Myocyte (in vitro differentiated cells): Measurements from ENCODE around the gene FAM114A1. TPM values are rescaled to one million over a fixed set of nuclear protein-coding genes. Genes with fewer than 3 reads are reported as not detected.
"Not testable (repeated sequence)": the region's sequence is repeated elsewhere in the genome, so short reads cannot be mapped to it uniquely, and the experiment has no call there.

ENCODE experiments used
- DNase-seq: peaks from one replicate; pipeline ENCODE4 v3.0.0-alpha.2; 2012; ENCODE audit warnings: low read depth
- total RNA-seq: library from RNA; depleted of rRNA; stranded (reverse); fragments of >200 nt; gene quantifications from 2 replicates; pipeline ENCODE4 v1.2.3, GENCODE V29; 2014

Gene FAM114A1
- total RNA-seq, 1 donor from 2014 or later: 250 TPM

DNA sequence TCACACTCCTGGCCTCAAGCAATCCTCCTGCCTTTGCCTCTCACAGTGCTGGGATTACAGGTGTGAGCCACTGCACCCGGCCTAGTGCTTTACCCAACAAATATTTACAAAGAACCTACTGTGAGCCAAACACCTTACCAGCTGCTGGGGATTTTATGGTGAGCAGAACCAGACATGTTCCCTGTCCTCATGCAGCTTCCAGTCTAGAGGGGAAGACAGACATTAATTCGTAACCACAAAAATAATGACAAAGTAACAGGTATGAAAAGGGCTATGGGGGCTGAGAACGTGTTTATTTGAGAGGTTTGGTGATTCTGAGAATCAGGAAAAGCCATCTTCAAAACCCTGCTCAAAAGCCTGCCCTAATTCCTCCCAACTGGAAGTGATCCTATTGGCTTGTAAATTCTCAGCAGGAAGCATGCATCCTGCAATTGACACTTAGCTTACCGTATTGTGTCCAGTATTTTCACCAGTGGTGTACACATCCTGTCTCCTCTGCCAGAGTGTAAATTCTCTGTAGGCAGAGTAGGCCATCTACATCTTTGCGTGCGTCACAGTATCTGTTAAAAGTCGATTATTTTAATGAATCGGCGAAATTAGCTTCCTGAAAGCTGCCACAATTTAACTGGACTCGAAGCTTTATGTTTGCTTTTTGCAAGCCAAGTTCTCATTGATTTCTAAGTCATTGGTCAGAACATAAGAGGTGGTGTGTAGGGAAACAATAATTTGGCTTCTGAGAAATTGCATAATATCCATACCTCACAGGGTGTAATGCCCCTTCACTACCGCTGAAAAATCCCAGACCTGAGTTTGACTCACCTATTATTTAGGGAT lies 97.6 kb downstream of the FAM114A1 start:
- DNase-seq: no peak

DNA sequence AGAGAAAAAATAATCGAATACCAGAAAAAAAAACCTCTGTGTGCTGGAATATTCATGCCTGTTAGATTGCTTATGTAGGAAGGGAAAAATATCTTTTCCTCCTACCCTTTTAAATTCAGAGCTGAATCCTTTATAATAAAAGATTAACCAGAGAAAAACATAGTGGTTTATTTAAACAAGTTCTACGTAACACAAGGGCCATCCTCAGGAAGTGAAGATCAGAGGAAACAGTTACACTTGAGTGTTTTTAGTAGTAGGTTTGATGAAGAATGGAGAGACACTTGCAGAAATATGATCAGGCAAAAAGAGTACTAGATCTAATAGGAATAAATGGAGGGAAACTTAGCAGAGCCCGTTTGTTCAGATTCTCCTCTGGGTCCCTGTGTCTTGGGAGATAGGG lies 98.3 kb downstream of the FAM114A1 start:
- DNase-seq: no peak

DNA sequence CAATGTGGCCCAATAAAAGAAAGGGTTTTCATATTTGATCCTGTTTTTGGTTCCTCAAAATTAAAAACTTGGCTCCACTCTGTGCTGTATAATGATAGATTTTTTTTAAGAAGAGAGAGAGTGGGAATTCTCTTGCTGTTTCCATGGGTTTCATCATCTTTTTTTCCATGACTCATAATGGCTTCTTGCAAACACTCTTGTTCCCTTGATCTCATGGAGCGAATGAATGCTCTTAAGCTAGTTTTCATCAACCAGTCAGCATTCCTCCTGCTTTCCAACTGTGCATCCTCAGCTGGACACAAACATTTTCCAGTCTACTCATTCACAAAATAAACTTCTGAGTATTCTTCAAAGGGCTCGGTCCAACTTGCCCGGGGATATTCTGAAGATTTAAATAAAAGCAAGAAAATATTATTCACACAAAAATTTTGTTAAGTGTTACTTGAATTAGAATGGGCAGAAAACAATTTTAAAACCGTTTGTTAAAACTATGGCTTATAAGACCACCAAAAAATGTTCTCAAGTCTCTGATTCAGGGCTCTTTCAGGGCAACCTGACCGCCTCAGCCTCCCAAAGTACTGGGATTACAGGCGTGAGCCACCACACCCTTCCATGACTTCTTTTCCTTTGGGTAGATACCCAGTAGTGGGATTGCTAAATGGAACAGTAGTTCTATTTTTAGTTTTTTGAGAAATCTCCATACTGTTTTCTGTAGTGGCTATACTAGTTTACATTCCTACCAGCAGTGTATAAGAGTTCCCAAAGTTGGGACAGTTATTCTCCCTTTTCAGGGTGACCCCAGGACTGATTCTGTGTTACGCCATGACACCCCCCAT lies 99.9 kb downstream of the FAM114A1 start:
- peak; percentile 80 for DNase-seq

DNA sequence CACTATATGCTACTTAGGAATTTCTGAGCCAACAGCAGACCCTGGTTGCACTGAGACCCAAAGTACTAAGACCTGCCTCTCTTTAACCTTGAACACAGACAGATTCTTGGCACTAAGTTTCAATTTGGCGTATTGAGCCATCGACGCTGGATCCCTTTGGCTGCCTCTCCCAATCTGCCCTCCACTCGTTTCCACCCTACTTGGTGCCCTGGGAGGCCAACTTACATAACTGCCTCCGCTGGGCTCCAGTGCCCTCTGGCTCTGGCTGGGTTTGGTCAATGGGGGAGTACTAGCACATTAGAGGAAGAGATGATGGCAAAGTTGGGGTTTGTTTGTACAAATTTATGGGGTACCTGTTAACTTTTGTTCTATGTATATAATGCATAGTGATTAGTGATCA lies 101.1 kb downstream of the FAM114A1 start:
- DNase-seq: no peak

DNA sequence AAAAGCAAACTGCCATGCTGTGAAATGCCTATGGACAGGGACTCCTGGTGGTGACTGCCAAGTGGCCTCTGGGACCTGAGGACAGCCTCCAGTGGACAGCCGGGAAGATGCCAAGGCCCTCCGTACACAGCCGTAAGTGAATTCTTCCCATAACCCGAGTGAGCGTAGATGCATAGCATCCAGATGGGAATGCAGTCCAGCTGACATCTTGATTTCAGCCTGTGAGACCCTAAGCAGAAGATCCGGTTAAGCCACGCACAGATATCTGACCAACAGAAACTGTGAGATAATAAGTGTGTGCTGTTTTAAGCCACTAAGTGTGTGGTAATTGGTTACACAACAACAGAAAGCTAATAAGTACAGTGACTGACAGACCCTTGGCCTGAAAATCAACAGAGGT lies 108.7 kb downstream of the FAM114A1 start:
- DNase-seq: no peak

DNA sequence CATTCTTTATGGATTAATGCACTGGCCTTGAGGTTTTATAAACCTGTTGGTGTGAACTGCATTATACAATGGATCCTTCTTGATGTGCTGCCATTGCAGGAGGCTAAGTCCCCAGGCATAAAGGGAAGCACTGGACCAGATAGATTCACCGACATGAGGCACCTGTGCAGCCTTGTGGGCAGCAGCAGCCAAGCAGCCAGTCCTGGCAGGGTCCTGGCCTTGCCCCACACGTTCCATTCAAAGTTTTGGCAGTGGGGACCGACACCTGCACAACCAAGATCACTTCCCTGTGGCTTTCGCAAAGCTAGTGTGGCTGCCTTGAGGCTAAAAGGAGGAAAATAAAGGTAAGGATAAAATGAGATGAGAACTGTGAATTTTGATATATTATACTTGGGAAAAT lies 111.5 kb downstream of the FAM114A1 start:
- no peak for DNase-seq

DNA sequence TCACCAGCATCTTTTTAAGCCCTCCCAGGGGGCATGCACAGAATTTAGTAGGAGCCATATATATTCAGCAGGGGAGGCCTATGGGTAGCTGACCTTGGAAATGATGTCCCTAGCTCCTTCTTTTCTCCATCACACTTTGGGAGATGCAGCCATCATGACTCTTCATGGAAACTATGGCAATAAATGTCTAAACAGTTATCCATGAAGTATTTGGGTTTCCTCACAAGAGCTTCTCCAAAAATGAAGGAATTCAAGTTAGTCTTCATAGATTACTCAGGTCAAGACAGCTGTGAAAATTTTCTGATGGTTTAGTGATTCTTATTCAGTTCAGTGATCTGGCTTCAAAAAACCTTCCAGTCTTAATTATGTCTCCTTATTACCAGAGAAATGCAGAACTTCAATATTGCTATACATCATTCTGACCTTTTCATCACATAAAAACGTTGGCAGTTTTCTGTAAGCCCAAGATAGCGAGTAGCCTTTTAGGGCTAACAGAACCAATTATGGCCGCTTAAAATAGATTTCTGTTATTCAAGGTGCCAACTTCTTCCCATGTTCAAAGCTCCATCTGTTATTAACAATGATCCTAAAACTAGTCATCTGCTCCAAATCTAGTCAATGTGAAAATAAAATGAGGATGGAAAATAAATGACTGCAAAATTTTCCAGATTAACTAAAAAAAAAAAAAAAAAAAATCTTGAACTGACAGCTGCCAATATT lies 112.1 kb downstream of the FAM114A1 start:
- no peak for DNase-seq

DNA sequence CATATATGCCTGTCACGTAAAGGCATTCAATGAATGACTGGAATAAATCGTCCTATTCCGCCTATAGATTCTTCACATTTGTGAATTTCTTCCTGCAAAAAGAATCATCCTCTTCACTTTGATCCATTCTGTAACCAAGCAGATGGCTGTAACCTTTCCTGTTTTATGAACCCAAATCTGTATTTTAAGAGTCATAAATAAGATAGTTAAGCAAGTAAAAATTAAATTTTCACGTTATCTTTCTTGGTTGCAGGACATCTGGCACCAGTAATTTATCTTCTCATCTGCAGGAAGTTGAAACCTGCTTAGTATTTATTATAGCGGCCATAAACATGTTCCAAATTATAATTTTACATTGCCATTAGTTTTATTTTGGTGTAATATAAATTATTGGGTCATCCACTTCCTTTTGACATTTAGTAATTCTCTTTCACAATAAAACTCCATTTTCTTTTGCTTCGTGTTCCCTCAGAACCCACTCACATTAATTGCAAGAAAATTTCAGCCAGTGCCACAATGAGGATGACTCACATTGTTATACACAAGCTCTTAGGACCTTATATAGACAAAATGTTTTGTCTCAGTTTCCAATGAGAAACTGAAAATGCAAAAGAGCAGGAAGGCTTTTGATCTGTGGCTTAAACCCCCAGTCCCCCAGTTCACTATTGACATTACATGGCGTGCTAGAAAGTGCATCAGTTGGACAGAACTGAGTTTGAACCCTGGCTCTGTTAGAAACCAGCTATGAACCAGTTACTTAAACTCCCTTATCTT lies 113.5 kb downstream of the FAM114A1 start:
- peak; percentile 33 for DNase-seq

DNA sequence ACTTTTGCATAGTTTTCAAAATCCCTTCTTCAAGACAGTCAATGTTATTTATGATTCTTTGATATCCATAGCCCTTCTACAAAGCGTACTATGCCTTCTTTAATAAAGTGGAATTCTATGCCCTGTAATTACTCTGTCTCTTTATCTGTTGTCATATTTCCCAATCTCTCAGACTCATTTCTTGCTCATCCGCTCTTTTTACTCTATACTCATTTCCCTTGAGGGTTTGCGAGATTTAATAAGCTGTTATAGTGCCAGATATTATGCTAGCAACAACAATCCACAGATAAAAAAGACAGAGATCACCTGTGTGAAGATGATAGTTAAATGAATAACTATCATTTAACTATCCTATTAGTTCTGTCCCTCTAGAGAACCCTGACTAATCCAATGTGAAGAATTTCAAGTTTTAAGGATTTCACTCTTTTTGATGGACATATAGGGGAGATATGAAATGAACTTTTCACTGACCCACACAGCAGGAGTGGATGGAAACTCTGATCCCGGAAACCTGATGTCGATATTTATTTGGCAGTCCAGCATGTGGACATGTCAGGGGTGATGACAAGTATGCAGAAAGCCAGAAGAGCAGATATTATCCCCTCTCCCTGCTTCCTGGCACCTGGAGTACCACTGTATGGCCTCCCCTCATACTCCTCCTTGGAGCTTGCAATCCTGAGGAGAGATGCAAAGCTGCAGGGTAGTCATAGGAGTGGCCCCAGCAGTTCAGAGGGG lies 114.9 kb downstream of the FAM114A1 start:
- DNase-seq: no peak

DNA sequence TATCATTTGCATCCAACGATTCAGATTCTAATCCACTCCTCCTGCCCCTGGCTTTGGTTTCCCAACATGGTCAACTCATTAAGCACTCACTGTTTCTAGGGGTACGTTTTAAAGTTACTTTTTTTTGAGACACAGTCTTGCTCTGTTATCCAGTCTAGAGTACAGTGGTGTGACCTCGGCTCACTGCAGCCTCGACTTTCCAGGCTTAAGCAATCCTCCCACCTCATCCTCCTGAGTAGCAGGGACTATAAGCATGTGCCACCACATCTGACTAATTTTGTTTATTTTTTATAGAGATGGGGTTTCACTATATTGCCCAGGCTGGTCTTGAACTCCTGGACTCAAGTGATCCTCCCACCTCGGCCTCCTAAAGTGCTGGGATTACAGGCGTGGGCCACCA lies 115.7 kb downstream of the FAM114A1 start:
- no peak for DNase-seq

DNA sequence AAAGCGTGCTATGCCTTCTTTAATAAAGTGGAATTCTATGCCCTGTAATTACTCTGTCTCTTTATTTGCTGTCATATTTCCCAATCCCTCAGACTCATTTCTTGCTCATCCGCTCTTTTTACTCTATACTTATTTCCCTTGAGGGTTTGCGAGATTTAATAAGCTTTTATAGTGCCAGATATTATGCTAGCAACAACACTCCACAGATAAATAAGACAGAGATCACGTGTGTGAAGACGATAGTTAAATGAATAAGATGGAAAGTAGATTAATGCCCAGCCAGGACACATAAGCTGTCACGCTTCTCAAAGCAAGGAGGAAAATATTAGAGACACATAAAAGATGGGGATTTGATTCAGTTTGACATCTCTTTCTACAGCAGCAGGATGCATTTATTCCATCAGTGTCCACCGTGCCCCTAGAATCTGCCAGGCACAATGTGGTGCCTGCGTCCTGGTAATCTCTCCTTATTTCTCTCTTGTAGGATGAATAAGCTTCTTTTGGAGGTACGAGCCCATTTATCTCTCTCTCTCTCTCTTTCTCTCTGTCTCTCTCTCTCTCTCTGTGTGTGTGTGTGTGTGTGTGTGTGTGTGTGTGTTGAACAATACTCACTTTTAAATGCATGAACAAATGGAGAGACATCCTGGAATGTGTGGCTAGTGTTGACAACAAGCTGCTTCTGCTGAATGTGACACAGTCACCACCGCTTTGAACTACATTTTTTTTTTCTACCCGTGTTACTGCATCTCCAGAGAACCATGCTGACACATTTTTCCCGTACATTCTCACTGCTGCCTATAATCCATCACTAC lies 116.4 kb downstream of the FAM114A1 start:
- DNase-seq: peak; percentile 5

DNA sequence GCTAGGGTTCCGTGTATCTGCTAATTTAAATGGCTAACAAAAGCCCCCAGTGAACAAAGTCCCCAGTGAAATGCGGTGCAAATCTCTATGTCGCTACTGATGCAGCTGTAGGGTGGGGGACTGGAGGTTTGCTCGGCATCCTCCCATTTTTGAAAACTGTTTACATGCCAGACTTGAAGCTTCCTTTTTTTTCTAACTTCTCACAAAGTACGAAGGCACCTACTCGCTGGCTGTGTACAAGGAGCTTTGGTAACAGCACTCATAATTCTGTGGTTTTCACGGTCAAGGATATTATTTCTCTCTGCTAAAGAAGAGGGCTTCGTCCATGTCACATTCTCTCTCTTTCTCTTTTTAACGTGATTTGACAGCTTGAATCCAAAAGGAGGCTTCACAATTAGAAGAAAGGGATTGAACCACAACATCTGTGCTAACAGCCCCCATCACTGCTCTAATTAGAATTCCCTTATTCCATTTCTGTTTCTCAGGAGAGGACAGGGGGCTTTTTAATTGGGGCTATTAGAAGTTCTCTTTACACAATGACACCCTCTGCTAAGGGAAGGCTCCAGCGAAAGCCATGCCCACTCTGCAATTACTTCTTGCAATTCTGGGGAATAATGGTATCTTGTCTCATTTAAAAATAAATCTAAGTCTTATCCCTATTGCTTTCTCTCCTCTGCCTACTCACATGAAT lies 117.9 kb downstream of the FAM114A1 start:
- peak; percentile 9 for DNase-seq

DNA sequence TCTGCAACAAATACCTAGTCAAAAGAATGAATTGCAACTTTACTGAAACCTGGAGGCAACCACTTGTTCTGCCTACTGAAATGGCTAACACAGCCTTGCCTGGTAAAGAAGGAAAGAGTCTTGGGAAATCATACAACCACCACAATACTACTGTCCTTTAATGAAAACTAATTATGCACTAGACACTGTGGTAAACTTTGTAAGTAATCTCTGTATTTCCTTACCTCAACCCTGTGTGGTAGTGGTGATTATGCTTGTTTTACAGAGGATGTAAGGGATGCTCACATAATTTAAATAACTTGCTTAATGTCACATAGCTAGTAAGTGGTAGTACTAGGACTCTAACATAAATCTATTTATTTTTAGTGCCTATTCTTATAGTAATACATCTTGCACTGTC lies 119.9 kb downstream of the FAM114A1 start:
- no peak for DNase-seq

DNA sequence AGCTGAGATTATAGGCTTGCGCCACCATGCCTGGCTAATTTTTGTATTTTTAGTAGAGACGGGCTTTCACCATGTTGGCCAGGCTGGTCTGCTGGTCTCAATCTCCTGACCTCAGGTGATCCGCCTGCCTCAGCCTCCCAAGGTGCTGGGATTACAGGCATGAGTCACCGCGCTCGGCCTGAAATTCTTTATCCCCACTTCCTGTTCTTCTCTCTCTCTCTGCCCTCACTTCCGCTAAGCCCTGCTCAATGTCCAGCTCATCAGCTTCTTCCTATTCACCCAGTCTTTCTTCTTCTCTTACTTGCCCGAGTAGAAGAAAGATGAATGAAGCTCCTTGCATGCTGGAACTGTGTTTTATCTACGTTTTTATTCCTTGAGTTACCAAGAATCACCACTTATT lies 120.7 kb downstream of the FAM114A1 start:
- DNase-seq: not testable (repeated sequence)

DNA sequence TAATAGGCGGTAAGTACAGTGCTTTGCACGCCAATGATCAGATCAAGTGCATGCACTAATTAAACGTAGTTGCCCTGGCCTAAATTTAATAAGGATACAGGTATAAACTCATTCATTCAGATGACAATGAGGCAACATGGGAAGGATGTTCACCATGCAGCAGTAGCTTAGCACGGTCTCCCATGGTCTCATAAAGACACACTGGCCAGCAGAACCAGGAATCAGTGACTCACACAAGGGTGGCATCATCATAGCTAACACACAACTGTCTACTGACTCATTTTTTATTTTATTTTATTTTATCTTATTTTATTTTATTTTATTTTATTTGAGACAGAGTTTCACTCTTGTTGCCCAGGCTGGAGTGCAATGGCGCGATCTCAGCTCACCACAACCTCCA lies 121.9 kb downstream of the FAM114A1 start:
- no peak for DNase-seq

DNA sequence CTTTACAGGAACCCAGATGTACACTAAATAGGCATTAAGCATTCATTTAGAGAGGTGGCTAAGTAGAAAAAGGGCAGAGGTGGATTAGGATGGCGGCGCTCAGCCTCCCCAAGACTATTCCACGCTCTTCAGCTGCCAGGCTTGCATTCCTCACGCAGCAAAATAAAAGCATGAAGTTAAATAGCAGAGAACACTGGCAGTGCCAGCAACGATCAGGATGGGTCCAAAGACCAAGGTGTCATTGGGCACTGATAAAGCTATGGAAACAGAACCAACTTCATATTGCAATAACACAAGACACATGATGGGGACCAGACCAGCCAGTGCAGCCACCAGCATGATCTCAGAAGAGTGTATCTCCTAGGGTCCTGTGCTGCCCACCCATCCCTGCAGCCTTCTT lies 122.6 kb downstream of the FAM114A1 start:
- no peak for DNase-seq

DNA sequence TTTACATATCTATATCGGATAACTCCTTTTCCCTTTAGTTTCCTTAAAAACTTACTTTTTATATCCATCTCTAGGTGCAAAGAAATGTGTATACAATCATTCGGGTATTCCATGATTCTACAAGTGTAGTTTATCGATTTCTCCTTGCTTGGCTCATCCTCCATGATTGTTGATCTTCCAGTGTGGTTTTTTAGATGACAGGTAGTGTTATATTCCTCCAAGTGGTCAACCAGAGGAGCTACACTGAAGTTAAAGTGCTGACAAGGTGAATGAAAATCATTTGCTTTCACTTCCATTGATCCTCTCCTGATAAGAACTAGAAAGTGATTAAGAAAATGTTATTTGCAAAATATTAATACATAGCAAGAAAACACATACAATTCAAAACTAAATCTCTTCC lies 126.1 kb downstream of the FAM114A1 start:
- no peak for DNase-seq

DNA sequence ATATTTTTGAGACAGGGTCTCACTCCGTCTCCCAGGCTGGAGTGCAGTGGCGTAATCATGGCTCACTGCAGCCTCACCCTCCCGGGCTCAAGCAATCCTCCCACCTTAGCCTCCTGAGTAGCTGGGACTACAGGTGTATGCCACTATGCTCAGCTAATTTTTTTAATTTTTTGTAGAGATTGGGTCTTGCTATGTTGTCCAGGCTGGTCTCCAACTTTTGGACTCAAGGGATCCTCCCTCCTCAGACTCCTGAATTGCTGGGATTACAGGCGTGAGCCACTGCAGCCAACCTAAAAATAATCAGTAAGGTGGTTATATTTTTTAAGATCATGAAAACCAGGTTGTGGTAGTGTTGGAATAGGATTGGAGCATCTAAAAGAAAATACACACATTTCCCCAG lies 126.5 kb downstream of the FAM114A1 start:
- DNase-seq: no peak
